Astrocyte (in vitro differentiated cells and primary cell): ENCODE measurements around the gene RAPGEF5. TPM values are rescaled to one million over a fixed set of nuclear protein-coding genes. Genes with fewer than 3 reads are reported as not detected.

Source experiments
- DNase-seq: peaks from one replicate; pipeline ENCODE4 v3.0.0-alpha.2; 2010; ENCODE audit warnings: low read depth
- FAIRE-seq: peaks from 2 replicates; lab custom pipeline; 2011; peaks lifted over from hg19 to GRCh38; lab: Jason Lieb, UNC
- H2AFZ ChIP-seq: 2 replicates; pipeline ENCODE4 v1.6.0; 2012; ENCODE audit warnings: low read depth, low read length, inconsistent platforms
- H3K27ac ChIP-seq: 2 replicates; pipeline ENCODE4 v1.5.1; 2011; ENCODE audit warnings: low read depth, low read length, inconsistent platforms
- H3K27me3 ChIP-seq: 2 replicates; pipeline ENCODE4 v1.6.0; 2011; ENCODE audit warnings: low read length, inconsistent platforms; ENCODE audit not compliant: insufficient read depth
- H3K36me3 ChIP-seq: 2 replicates; pipeline ENCODE4 v1.5.1; 2011; ENCODE audit warnings: low read length, inconsistent platforms; ENCODE audit not compliant: insufficient read depth
- H3K4me1 ChIP-seq: 2 replicates; pipeline ENCODE4 v1.5.1; 2011; ENCODE audit warnings: low read length, inconsistent platforms; ENCODE audit not compliant: insufficient read depth
- H3K4me2 ChIP-seq: 2 replicates; pipeline ENCODE4 v1.6.0; 2012; ENCODE audit warnings: low read length, inconsistent platforms
- H3K4me3 ChIP-seq: 2 replicates; pipeline ENCODE4 v1.5.1; 2011; ENCODE audit warnings: low read depth, mild to moderate bottlenecking, low read length, inconsistent platforms; ENCODE audit not compliant: insufficient read depth
- H3K79me2 ChIP-seq: 2 replicates; pipeline ENCODE4 v1.6.0; 2012; ENCODE audit warnings: mild to moderate bottlenecking, low read length, inconsistent platforms; ENCODE audit not compliant: insufficient read depth
- H3K9ac ChIP-seq: 2 replicates; pipeline ENCODE4 v1.6.0; 2012; ENCODE audit warnings: mild to moderate bottlenecking, low read length, inconsistent platforms
- H3K9me3 ChIP-seq: 2 replicates; pipeline ENCODE4 v1.5.1; 2012; ENCODE audit warnings: low read depth, mild to moderate bottlenecking, low read length, inconsistent platforms; ENCODE audit not compliant: insufficient read depth
- H4K20me1 ChIP-seq: 2 replicates; pipeline ENCODE4 v1.6.0; 2012; ENCODE audit warnings: low read length, inconsistent platforms; ENCODE audit not compliant: insufficient read depth
- H3K27ac Mint-ChIP-seq: one replicate; pipeline ENCODE4 v1.8.0; 2021; ENCODE audit warnings: mild to moderate bottlenecking, mixed read lengths; ENCODE audit not compliant: unreplicated experiment
- H3K27me3 Mint-ChIP-seq: one replicate; pipeline ENCODE4 v1.8.0; 2021; ENCODE audit warnings: low read depth, mixed read lengths; ENCODE audit not compliant: unreplicated experiment
- H3K36me3 Mint-ChIP-seq: one replicate; pipeline ENCODE4 v1.8.0; 2021; ENCODE audit warnings: low read depth, mixed read lengths; ENCODE audit not compliant: unreplicated experiment
- H3K4me1 Mint-ChIP-seq: one replicate; pipeline ENCODE4 v1.8.0; 2021; ENCODE audit warnings: low read depth, mixed read lengths; ENCODE audit not compliant: unreplicated experiment
- H3K4me3 Mint-ChIP-seq: one replicate; pipeline ENCODE4 v1.8.0; 2021; ENCODE audit warnings: mild to moderate bottlenecking, moderate library complexity, mixed read lengths; ENCODE audit not compliant: unreplicated experiment
- H3K9me3 Mint-ChIP-seq: one replicate; pipeline ENCODE4 v1.8.0; 2021; ENCODE audit warnings: mild to moderate bottlenecking, mixed read lengths; ENCODE audit not compliant: unreplicated experiment
- EZH2 ChIP-seq: IDR thresholded peaks from 2 replicates; pipeline ENCODE4 v1.6.1; 2012; ENCODE audit warnings: mild to moderate bottlenecking, low read length, inconsistent platforms; ENCODE audit not compliant: insufficient read depth
- total RNA-seq: library from RNA; stranded (reverse); gene quantifications from 2 replicates; pipeline ENCODE4 v1.2.1, GENCODE V29; 2021
- TF ChIP-seq, protein P1 (sequence below): IDR thresholded peaks from 2 replicates; pipeline ENCODE4 v1.5.1; 2011; ENCODE audit warnings: low read depth, mild to moderate bottlenecking, inconsistent platforms, low read length, moderate library complexity; ENCODE audit not compliant: insufficient read depth

The RAPGEF5 gene
- total RNA-seq, 1 donor from 2014 or later: 1.0 TPM

DNA sequence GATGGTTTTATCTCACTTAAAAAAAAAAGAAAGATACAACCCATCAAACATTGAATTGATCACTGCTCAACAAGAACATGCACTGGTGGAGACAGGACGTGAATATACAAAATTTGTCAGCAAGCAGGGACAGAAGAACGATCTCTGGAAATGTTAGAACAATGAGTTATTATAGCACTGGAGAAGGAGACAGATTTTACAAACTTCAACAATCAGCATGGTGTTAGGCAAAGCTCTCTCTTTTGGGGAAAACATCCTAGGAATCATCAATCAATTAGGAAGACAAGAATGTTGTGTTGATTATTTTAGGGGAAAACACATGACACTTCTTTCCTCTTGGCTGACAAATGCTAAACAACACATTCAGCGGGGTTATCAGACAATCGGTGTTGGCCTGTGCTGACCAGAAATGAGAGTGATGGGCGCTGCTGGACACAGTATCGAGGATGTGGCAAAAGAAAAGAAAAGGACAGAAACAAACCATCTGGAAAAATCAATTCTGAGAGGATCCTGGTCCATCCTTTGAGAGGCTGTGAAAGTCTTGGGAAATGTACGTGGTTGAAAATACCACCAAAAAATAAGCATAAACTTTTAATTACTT, 103.9 kb downstream of the RAPGEF5 start:
- Mint-ChIP-seq H3K36me3 (no peaks in the 10 kb centered on the region), H3K4me3 (no peak overlapping the region), H3K4me1 (peaks cover 1% of the 10 kb centered on the region), H3K9me3 (no peaks in the 10 kb centered on the region), H3K27ac (no peak overlapping the region), H3K27me3 (peaks cover 2% of the 10 kb centered on the region)
- no peaks in the 10 kb centered on the region for H3K4me1 ChIP-seq
- H3K27ac ChIP-seq: no peak overlapping the region
- no peak overlapping the region for H3K9ac ChIP-seq
- H2AFZ ChIP-seq: no peak overlapping the region
- no peaks in the 10 kb centered on the region for H3K9me3 ChIP-seq
- no peaks in the 10 kb centered on the region for H4K20me1 ChIP-seq
- FAIRE-seq (no peak), DNase-seq (no peak)
- no peaks in the 10 kb centered on the region for H3K79me2 ChIP-seq
- no peaks in the 10 kb centered on the region for H3K36me3 ChIP-seq
- H3K4me3 ChIP-seq: no peak overlapping the region
- peaks cover 2% of the 10 kb centered on the region for H3K27me3 ChIP-seq
- H3K4me2 ChIP-seq: no peak overlapping the region
- TF ChIP-seq EZH2: no peak
- TF ChIP-seq, protein P1, sequence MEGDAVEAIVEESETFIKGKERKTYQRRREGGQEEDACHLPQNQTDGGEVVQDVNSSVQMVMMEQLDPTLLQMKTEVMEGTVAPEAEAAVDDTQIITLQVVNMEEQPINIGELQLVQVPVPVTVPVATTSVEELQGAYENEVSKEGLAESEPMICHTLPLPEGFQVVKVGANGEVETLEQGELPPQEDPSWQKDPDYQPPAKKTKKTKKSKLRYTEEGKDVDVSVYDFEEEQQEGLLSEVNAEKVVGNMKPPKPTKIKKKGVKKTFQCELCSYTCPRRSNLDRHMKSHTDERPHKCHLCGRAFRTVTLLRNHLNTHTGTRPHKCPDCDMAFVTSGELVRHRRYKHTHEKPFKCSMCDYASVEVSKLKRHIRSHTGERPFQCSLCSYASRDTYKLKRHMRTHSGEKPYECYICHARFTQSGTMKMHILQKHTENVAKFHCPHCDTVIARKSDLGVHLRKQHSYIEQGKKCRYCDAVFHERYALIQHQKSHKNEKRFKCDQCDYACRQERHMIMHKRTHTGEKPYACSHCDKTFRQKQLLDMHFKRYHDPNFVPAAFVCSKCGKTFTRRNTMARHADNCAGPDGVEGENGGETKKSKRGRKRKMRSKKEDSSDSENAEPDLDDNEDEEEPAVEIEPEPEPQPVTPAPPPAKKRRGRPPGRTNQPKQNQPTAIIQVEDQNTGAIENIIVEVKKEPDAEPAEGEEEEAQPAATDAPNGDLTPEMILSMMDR: no peak

DNA sequence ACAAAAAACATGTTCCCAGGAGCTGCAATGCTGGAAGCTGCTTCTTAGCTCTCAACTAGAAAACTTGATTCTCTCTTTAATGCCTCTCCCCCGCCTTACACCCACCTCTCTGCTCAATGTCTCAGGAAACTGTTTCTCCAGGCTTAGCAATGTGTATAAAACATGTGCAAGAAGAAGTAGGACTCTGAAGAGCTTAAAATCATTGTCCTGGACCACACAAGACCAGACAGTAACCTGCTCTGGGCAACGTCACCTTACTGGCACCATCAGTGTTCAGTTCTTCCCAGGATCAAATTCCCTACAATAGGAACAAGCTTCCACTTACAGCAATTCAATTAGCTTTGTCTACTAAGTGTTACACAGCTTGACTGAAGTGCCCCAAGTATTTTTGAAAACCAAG, 104.9 kb downstream of the RAPGEF5 start:
- Mint-ChIP-seq H3K36me3 (no peaks in the 10 kb centered on the region), H3K27ac (no peak overlapping the region), H3K4me1 (peaks cover 1% of the 10 kb centered on the region), H3K4me3 (no peak overlapping the region), H3K27me3 (peaks cover 2% of the 10 kb centered on the region), H3K9me3 (no peaks in the 10 kb centered on the region)
- Histone ChIP-seq H3K79me2 (no peaks in the 10 kb centered on the region), H3K27ac (no peak overlapping the region), H3K27me3 (peaks cover 2% of the 10 kb centered on the region), H2AFZ (no peak overlapping the region), H4K20me1 (no peaks in the 10 kb centered on the region), H3K4me2 (no peak overlapping the region), H3K9ac (no peak overlapping the region), H3K36me3 (no peaks in the 10 kb centered on the region), H3K9me3 (no peaks in the 10 kb centered on the region), H3K4me3 (no peak overlapping the region), H3K4me1 (no peaks in the 10 kb centered on the region)
- FAIRE-seq: no peak
- no peak for DNase-seq
- TF ChIP-seq, protein P1: no peak
- no peak for TF ChIP-seq EZH2

DNA sequence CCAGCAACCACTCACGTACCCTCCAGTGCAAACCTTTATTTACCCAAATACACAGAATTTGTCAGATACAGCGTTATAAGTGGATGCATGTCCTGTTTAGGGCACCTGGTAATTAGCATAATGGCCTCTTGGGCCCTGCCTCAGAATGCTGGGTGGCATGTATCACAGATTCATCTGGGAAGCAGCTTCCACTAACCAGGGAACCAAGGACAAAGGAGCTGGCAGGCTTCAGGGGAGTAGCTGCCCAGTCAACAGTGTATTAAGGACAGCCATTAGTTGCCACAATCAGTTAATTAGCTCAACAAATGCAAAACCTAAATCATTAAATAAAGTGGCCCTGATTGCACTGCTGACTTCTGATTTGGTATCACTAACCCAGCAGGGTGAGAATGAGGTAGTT, 105.7 kb downstream of the RAPGEF5 start:
- Histone ChIP-seq H3K4me2 (no peak overlapping the region), H3K27ac (no peak overlapping the region), H4K20me1 (no peaks in the 10 kb centered on the region), H3K4me3 (no peak overlapping the region), H3K27me3 (peaks cover 2% of the 10 kb centered on the region), H2AFZ (no peak overlapping the region), H3K9ac (no peak overlapping the region), H3K79me2 (no peaks in the 10 kb centered on the region), H3K36me3 (no peaks in the 10 kb centered on the region), H3K9me3 (no peaks in the 10 kb centered on the region), H3K4me1 (no peaks in the 10 kb centered on the region)
- TF ChIP-seq EZH2: no peak
- TF ChIP-seq, protein P1: no peak
- Mint-ChIP-seq H3K4me1 (peaks cover 1% of the 10 kb centered on the region), H3K4me3 (no peak overlapping the region), H3K27me3 (peaks cover 2% of the 10 kb centered on the region), H3K36me3 (no peaks in the 10 kb centered on the region), H3K27ac (no peak overlapping the region), H3K9me3 (no peaks in the 10 kb centered on the region)
- FAIRE-seq (no peak), DNase-seq (no peak)
